OCI-LY7 (cell line): Measurements from ENCODE around the gene ITLN1. TPM values are rescaled to one million over a fixed set of nuclear protein-coding genes. Genes with fewer than 3 reads are reported as not detected.
A peak's percentile ranks its signal among the peaks of the same experiment; 100 is the strongest.
"Not testable (repeated sequence)": the region's sequence is repeated elsewhere in the genome, so short reads cannot be mapped to it uniquely, and the experiment has no call there.

Experiments
- BruUV-seq: library from RNA; stranded (reverse); fragments of 400-500 nt; replicated peaks from 2 replicates; lab custom pipeline; 2021; lab: Mats Ljungman, UMichigan
- CTCF ChIA-PET: fragments of 300-600 bp; sonication (Branson Sonifier 250); formaldehyde crosslinking; loops from one replicate; lab custom pipeline; 2022; ENCODE audit warnings: antibody characterized with exemption; ENCODE audit not compliant: unreplicated experiment; lab: Charles Lee
- POLR2A ChIA-PET: fragments of 300-600 bp; sonication (Branson Sonifier 250); formaldehyde crosslinking; loops from one replicate; lab custom pipeline; 2022; ENCODE audit warnings: antibody characterized with exemption; lab: Charles Lee
- DNase-seq: peaks from one replicate; pipeline ENCODE4 v3.0.0-alpha.2; 2015; ENCODE audit warnings: low spot score
- H2AFZ ChIP-seq: fragments of 200-600 bp; sonication (generic), shearing (Covaris generic); 2 replicates; pipeline ENCODE4 v1.6.1; 2014; ENCODE audit warnings: mild to moderate bottlenecking, antibody characterized with exemption, low read length, moderate library complexity
- H3K27ac ChIP-seq: fragments of 200-600 bp; sonication (generic); 2 replicates; pipeline ENCODE4 v1.5.1; 2014; ENCODE audit warnings: mixed run types, low read depth, mild to moderate bottlenecking, moderate library complexity, low read length, inconsistent platforms; ENCODE audit not compliant: poor library complexity, severe bottlenecking
- H3K36me3 ChIP-seq: fragments of 200-600 bp; sonication (generic); 2 replicates; pipeline ENCODE4 v1.6.1; 2014; ENCODE audit warnings: mild to moderate bottlenecking, antibody characterized with exemption, low read length, moderate library complexity, mixed read lengths; ENCODE audit not compliant: insufficient read depth
- H3K4me1 ChIP-seq: fragments of 200-600 bp; sonication (generic); 2 replicates; pipeline ENCODE4 v1.5.1; 2014; ENCODE audit warnings: mild to moderate bottlenecking, low read length; ENCODE audit not compliant: insufficient read depth, poor library complexity, severe bottlenecking
- H3K4me2 ChIP-seq: fragments of 200-600 bp; sonication (generic); 2 replicates; pipeline ENCODE4 v1.6.1; 2014; ENCODE audit warnings: mild to moderate bottlenecking, low read length
- H3K4me3 ChIP-seq: fragments of 200-600 bp; sonication (generic); 2 replicates; pipeline ENCODE4 v1.5.1; 2014; ENCODE audit warnings: mild to moderate bottlenecking, low read depth, low read length; ENCODE audit not compliant: poor library complexity, severe bottlenecking
- H3K79me2 ChIP-seq: fragments of 200-600 bp; sonication (generic); 2 replicates; pipeline ENCODE4 v1.6.1; 2016; ENCODE audit warnings: low read depth, mild to moderate bottlenecking, low read length, moderate library complexity, mixed read lengths; ENCODE audit not compliant: insufficient read depth
- H3K9me2 ChIP-seq: fragments of 200-600 bp; sonication (generic); 2 replicates; pipeline ENCODE4 v1.6.1; 2016; ENCODE audit warnings: mild to moderate bottlenecking, low read length, mixed read lengths; ENCODE audit not compliant: insufficient read depth
- H3K9me3 ChIP-seq: fragments of 200-600 bp; sonication (generic); 2 replicates; pipeline ENCODE4 v1.6.1; 2014; ENCODE audit warnings: mild to moderate bottlenecking, mixed run types, low read length, mixed read lengths
- H4K20me1 ChIP-seq: fragments of 200-600 bp; sonication (generic); 2 replicates; pipeline ENCODE4 v1.6.1; 2014; ENCODE audit warnings: mild to moderate bottlenecking, antibody characterized with exemption, low read length, moderate library complexity, mixed read lengths; ENCODE audit not compliant: insufficient read depth
- CTCF ChIP-seq: fragments of 200-600 bp; sonication (generic); conservative IDR thresholded peaks from 2 replicates; pipeline ENCODE4 v1.5.1; 2014; ENCODE audit warnings: mild to moderate bottlenecking, antibody characterized with exemption, low read length, moderate library complexity, mixed read lengths
- EZH2phosphoT487 ChIP-seq: fragments of 200-600 bp; sonication (generic); IDR thresholded peaks from 2 replicates; pipeline ENCODE4 v1.6.1; 2018; ENCODE audit warnings: low read depth, borderline replicate concordance, mild to moderate bottlenecking, mixed run types, antibody characterized with exemption, low read length, moderate library complexity, mixed read lengths
- intact Hi-C: fragments of 100-400 bp; cut with micrococcal nuclease; formaldehyde crosslinking; loops from one replicate; pipeline ENCODE4 v1.10.0; 2022; ENCODE audit not compliant: unreplicated experiment
- total RNA-seq, 2 experiments: library from RNA; depleted of rRNA in 1 of 2; stranded (reverse); fragments of >200 nt in 1 of 2; shearing (Covaris generic) in 1 of 2; gene quantifications; 2 replicates each; pipeline ENCODE4 v1.2.3, GENCODE V29; 2014 to 2022

ITLN1 gene
- total RNA-seq, 2 experiments from 2014 or later: not detected

- ChIA-PET POLR2A (interaction anchor here (0.6 kb wide), 1 partner anchor 122 kb away, joined by 4 read pairs; no protein-coding TSS in a partner anchor), CTCF (interaction anchor here (0.7 kb wide), 1 partner anchor 31 kb away, joined by 5 read pairs; no protein-coding TSS in a partner anchor)
- intact Hi-C loops: no loop called here
- TF ChIP-seq EZH2phosphoT487: no peak
- no peak for TF ChIP-seq CTCF
- no peaks in the 10 kb centered on the region for H4K20me1 ChIP-seq
- no peak overlapping the region for H3K27ac ChIP-seq
- H3K79me2 ChIP-seq: no peaks in the 10 kb centered on the region
- no peak overlapping the region for H3K4me3 ChIP-seq
- H3K9me3 ChIP-seq: no peaks in the 10 kb centered on the region
- BruUV-seq: TSS peak; percentile 57
- no peak overlapping the region for H3K4me2 ChIP-seq
- H3K36me3 ChIP-seq: no peaks in the 10 kb centered on the region
- H3K4me1 ChIP-seq: no peaks in the 10 kb centered on the region
- H2AFZ ChIP-seq: peak overlapping the region; percentile 34; the same call in 1 of the 2 replicates
- H3K9me2 ChIP-seq: no peaks in the 10 kb centered on the region
- no peak for DNase-seq
Measured at GRCh38 chr1:160868141-160868540, 16.8 kb downstream of the ITLN1 start.

- H3K4me3 ChIP-seq, intact Hi-C loops, BruUV-seq, H3K9me2 ChIP-seq, H3K36me3 ChIP-seq, H3K4me1 ChIP-seq, H4K20me1 ChIP-seq, CTCF ChIA-PET, H3K79me2 ChIP-seq, H3K9me3 ChIP-seq, H3K27ac ChIP-seq, POLR2A ChIA-PET, H3K4me2 ChIP-seq: not testable (repeated sequence)
- peak overlapping the region; percentile 34; the same call in 1 of the 2 replicates for H2AFZ ChIP-seq
- DNase-seq: peak; percentile 26
Measured at GRCh38 chr1:160867651-160868050, 17.3 kb downstream of the ITLN1 start.

- BruUV-seq: no TSS peak
- Histone ChIP-seq H3K79me2 (no peaks in the 10 kb centered on the region), H3K36me3 (no peaks in the 10 kb centered on the region), H3K27ac (no peak overlapping the region), H4K20me1 (no peaks in the 10 kb centered on the region), H3K4me1 (no peaks in the 10 kb centered on the region), H2AFZ (no peak overlapping the region), H3K4me3 (no peak overlapping the region), H3K4me2 (no peak overlapping the region), H3K9me3 (no peaks in the 10 kb centered on the region), H3K9me2 (no peaks in the 10 kb centered on the region)
- ChIA-PET CTCF (interaction anchor here (0.7 kb wide), 1 partner anchor 26 kb away, joined by 3 read pairs; no protein-coding TSS in a partner anchor), POLR2A (no interaction called here)
- no peak for DNase-seq
- no peak for TF ChIP-seq EZH2phosphoT487
- TF ChIP-seq CTCF: no peak
- intact Hi-C loops: no loop called here
Measured at GRCh38 chr1:160866695-160867260, 18.2 kb downstream of the ITLN1 start.
